Measurements from ENCODE around the gene CFAP251.
"Not testable (repeated sequence)": the region's sequence is repeated elsewhere in the genome, so short reads cannot be mapped to it uniquely, and the experiment has no call there.

CFAP251 gene

DNA sequence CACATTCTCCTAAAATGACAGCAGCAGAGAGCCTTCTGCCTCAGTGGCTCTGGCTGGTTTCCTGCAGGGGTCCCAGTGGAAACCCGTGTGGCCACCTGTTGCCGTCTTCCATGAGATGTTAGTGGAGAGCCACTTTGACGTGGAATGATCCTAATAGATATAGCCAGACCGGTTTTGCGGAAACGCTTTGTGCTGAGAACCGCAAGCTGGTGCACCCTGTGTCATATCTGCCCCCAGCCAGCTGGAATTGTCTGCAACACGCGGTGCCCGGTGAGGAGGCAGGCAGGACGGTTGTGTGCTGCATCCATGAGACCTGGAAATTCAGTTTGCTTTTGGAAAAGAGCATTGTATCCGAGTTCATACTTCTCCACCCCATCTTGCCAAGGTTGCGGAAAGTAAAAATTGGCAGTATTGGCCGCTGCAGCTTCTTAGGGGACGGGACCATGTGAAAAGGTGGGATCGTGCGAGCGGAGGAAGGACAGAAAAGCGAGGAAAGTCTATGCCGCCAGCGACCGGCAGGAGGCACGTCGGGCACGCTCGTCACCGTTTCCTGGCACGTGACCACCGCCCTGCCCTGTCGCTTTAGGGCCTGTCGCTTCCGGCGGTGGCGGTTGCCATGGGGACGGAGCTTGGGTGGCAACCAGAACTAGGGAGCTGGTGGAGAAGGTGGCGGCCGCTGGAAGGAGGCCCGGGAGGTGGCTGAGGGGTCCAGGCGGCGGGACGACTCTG is at the start of gene CFAP251:
TSS of gene CFAP251 (plus strand) at position 643 of the 729 bp plus-strand sequence. CDS start 2,714 bp downstream, outside the sequence.
- TF ChIP-seq ZNF274 (IDR thresholded peaks at IDR 0.05; ENCODE audit: low read depth, low read length), result no peak

GRCh38 chr12:121869229-121869628 is 49.2 kb upstream of the CFAP251 start:
- H3K4me3 ChIP-seq (ENCODE audit: low read length), result not testable (repeated sequence)

More for the DNA sequence above, at the start of gene CFAP251:
- peak within 1 kb of the TSS; percentile 47; the same call in 1 of the 2 replicates for H3K4me3 ChIP-seq (ENCODE audit: low read length)

DNA sequence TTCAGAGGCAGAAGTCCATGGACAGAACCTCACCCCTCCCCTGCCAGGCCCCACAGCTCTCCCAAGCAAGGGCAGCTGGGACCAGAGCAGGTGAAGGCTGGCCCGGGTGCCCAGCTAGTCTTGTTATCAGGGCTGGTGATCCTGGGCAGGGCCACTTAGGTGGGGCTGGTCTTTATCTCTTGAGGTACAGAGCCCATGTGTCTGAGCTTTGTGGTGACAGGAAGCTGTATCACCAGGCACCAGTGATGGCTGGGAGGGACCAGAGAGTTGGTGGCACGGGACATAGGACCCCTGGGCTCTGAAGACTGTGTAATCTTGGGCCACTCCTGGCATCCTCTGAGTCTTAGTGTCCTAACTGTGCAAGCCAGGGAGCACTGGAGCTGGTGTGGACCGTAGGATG is 46.9 kb upstream of the CFAP251 start:
- no peak overlapping the region for H3K4me3 ChIP-seq (ENCODE audit: low read length)
- no peak for TF ChIP-seq ZNF274 (IDR thresholded peaks at IDR 0.05; ENCODE audit: low read depth, low read length)

DNA sequence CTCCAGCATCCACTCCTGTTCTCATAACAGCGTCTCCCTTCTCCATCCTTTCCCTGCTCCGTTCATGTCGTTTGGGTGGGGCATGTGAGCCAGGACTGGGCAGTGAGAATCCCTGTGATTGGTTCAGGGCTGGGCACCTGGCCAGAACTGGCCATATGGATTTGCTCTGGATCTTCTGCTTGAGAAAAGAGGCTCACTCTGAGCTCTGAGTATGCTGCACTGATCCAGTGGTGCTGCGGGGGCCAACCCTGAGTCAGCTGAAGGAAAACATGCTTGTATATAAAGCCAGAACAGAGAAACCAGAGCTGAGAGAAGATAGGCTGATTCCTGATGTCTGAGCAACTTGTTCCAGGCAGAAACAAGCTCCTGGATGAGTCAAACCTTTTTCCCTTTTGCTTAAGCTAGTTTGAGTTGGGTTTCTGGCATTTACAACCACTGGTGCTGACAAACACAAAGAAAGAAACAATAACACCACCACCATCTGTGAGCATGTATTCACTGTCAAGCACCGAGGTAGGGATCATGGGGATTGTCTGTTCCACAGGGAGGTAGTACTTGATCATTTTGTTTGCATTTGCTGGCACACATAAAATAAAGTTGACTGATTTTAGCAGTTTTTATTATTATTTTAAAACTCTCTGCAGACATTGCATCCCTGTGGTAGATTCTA is 45.7 kb upstream of the CFAP251 start:
- no peak overlapping the region for H3K4me3 ChIP-seq (ENCODE audit: low read length)
- TF ChIP-seq ZNF274 (IDR thresholded peaks at IDR 0.05; ENCODE audit: low read depth, low read length), result no peak

DNA sequence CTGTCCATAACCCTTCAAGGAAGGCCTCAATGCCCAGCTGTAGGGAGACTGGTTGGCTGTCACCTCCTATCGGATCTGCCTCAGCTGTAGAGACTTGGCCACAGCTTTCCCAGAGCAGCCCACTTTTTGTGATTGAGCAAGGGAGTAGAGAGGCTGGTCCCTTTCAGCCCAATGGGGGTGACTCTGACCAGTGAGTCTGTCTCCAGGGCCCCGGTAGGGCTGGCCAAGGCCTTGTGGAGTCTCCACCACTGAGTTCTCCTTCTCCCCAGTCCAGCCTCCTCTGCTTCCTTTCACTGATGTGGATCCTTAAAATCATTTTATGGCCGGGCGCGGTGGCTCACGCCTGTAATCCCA is 45.2 kb upstream of the CFAP251 start:
- no peak overlapping the region for H3K4me3 ChIP-seq (ENCODE audit: low read length)
- TF ChIP-seq ZNF274 (IDR thresholded peaks at IDR 0.05; ENCODE audit: low read depth, low read length), result no peak

DNA sequence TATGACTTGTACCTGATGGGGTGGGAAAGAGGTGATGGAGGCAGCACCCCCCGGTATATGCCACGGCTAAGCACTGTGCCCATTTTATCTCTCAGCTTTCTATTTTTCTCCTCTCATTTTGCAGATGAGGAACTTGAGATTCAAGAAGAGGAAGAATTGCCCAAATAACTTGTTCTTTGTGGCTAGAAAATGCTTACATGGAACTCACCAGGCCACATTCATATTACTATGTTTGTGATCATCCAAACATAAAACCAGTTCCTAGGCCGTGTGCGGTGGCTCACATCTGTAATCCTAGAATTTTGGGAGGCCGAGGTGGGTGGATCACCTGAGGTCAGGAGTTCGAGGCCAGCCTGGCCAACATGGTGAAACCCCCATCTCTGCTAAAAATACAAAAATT is 44.3 kb upstream of the CFAP251 start:
- no peak for TF ChIP-seq ZNF274 (IDR thresholded peaks at IDR 0.05; ENCODE audit: low read depth, low read length)
- no peak overlapping the region for H3K4me3 ChIP-seq (ENCODE audit: low read length)

- no peak for TF ChIP-seq ZNF274 (IDR thresholded peaks at IDR 0.05; ENCODE audit: low read depth, low read length)
- H3K4me3 ChIP-seq (ENCODE audit: low read length), result no peak overlapping the region
Observed at GRCh38 chr12:121875582-121875981, 42.8 kb upstream of the CFAP251 start.

DNA sequence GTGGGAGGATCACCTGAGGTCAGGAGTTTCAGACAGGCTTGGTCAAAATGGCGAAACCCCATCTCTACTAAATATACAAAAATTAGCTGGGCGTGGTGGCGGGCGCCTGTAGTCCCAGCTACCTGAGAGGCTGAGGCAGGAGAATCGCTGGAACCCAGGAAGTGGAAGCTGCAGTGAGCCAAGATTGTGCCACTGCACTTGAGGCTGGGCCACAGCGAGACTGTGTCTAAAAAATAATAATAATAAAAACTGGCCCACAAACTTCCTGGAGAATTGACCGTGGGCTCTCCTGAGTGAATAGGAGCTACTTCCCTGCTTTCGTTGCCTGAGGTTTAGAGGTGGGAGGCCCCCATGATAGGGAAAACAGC is 42.3 kb upstream of the CFAP251 start:
- H3K4me3 ChIP-seq (ENCODE audit: low read length), result not testable (repeated sequence)

DNA sequence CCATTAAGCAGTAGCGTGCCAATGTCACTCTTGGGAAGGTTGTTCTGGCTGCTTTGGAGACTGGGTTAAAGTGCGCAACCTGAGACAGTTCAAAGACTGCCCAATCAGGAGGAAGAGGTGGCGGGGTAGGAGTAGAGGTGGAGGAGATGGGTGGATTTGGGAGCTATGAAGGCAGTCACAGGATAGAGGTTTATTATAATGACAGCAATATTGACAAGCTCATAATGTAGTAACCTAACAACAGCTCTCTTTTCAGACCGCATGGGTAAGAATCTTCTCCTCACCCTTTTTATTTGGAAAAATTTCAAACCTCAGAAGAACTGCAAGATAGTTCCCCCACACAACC is 35.1 kb upstream of the CFAP251 start:
- no peak overlapping the region for H3K4me3 ChIP-seq (ENCODE audit: low read length)
- no peak for TF ChIP-seq ZNF274 (IDR thresholded peaks at IDR 0.05; ENCODE audit: low read depth, low read length)

- not testable (repeated sequence) for H3K4me3 ChIP-seq (ENCODE audit: low read length)
Observed at GRCh38 chr12:121885129-121885528, 33.3 kb upstream of the CFAP251 start.

GRCh38 chr12:121888083-121888477 is 30.3 kb upstream of the CFAP251 start:
- peak overlapping the region; percentile 83 for H3K4me3 ChIP-seq (ENCODE audit: low read length)
- no peak for TF ChIP-seq ZNF274 (IDR thresholded peaks at IDR 0.05; ENCODE audit: low read depth, low read length)

DNA sequence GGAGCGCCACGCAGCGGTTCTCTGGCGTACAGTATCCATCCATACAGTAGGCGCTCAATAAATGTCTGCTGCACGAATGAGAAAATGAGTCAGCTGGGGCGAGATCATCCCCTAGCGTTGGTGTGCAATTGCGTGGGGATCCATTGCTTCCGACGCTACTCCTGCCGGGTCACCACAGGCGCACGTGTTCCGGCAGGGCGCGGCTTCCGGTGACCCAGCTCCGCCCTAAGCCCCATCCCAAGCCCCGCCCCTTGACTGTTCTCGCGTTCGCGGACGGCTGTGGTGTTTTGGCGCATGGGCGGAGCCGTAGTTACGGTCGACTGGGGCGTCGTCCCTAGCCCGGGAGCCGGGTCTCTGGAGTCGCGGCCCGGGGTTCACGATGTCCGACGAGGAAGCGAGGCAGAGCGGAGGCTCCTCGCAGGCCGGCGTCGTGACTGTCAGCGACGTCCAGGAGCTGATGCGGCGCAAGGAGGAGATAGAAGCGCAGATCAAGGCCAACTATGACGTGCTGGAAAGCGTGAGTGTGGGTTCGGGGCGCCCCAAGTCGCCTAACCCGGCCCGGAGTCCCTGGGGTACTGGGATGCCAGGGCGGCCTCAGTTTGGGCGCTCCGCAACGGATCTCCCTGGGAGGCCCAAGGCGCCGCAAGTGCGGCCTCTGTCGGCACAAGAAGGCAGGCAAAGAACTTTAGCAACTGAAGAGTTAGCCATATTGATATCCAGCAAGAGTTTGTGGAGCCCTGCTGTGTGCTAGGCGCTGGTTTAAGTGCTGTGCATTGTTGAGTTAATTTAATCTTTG is 29.7 kb upstream of the CFAP251 start, which contains the start of gene PSMD9:
TSS of gene PSMD9 (plus strand) at position 313 of the 796 bp plus-strand sequence. CDS start at position 380, 67 bp downstream.
- no peak for TF ChIP-seq ZNF274 (IDR thresholded peaks at IDR 0.05; ENCODE audit: low read depth, low read length)
- H3K4me3 ChIP-seq (ENCODE audit: low read length), result peak within 1 kb of the TSS; percentile 98

GRCh38 chr12:121889274-121889624 is 29.1 kb upstream of the CFAP251 start:
- TF ChIP-seq ZNF274 (IDR thresholded peaks at IDR 0.05; ENCODE audit: low read depth, low read length), result no peak
- peak overlapping the region; percentile 98 for H3K4me3 ChIP-seq (ENCODE audit: low read length)

GRCh38 chr12:121889661-121890060 is 28.7 kb upstream of the CFAP251 start:
- peak overlapping the region; percentile 98 for H3K4me3 ChIP-seq (ENCODE audit: low read length)
